Type B pancreatic cell (in vitro differentiated cells): Measurements from ENCODE around the gene FUS. TPM values are rescaled to one million over a fixed set of nuclear protein-coding genes. Genes with fewer than 3 reads are reported as not detected.
A peak's percentile ranks its signal among the peaks of the same experiment; 100 is the strongest.

Experiments
- DNase-seq: peaks from one replicate; pipeline ENCODE4 v3.0.0; 2021; ENCODE audit warnings: mixed read lengths; ENCODE audit not compliant: unreplicated experiment; ENCODE audit errors: extremely low spot score
- H3K27ac Mint-ChIP-seq: 2 replicates; pipeline ENCODE4 v1.8.0; 2021; ENCODE audit warnings: mild to moderate bottlenecking, mixed read lengths
- H3K27me3 Mint-ChIP-seq: 2 replicates; pipeline ENCODE4 v1.8.0; 2021; ENCODE audit warnings: mixed read lengths
- H3K36me3 Mint-ChIP-seq: 2 replicates; pipeline ENCODE4 v1.8.0; 2021; ENCODE audit warnings: mixed read lengths
- H3K4me1 Mint-ChIP-seq: one replicate; pipeline ENCODE4 v1.8.0; 2021; ENCODE audit warnings: mixed read lengths; ENCODE audit not compliant: unreplicated experiment
- H3K4me3 Mint-ChIP-seq: 2 replicates; pipeline ENCODE4 v1.8.0; 2021; ENCODE audit warnings: mild to moderate bottlenecking, mixed read lengths
- H3K9me3 Mint-ChIP-seq: 2 replicates; pipeline ENCODE4 v1.8.0; 2021; ENCODE audit warnings: mixed read lengths
- total RNA-seq: library from RNA; stranded (reverse); gene quantifications from 2 replicates; pipeline ENCODE4 v1.2.1, GENCODE V29; 2021; ENCODE audit warnings: low replicate concordance
- TF ChIP-seq, protein P1 (sequence below): fragments of 200-600 bp; sonication (generic); conservative IDR thresholded peaks from 2 replicates; pipeline ENCODE4 v1.5.0; 2021; ENCODE audit warnings: antibody characterized with exemption, mild to moderate bottlenecking

FUS gene
- total RNA-seq, 1 donor from 2014 or later, result 654 TPM

DNA sequence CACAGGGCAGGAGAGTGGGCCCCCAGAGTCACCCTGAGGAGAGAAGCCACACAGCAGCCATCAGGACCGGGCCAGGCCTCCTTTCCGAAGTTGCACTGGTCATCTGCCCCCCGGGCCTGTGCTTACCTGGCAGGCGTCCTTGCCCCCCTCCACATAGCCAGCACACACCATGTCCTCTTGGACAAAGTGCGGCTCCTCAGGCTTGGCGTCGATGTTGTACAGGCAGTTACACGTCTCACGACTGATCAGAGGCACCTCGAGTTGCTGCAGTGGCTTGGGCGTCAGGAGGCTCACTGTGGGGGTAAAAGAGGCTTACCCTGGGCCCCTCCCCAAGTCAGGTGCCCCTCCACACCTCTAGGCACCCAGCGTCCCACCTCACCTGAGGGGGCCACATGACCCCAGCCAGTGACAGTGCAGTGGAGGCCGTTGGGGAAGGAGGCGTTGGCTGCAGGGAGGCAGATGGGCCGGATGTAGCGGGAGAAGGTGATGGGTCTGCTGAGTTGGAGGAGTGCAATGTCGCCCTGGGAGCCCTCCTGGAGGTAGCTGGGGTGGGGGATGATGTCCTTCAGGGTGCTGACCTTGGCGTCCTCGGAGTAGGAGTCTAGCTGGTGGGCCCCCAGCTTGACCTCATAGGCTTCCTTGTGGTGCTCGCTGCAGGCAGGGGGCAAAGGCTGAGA is 47.5 kb upstream of the FUS start:
- Mint-ChIP-seq H3K27ac (peak overlapping the region; percentile 95), H3K9me3 (no peaks in the 10 kb centered on the region), H3K4me3 (peak overlapping the region; percentile 83), H3K27me3 (peaks cover 6% of the 10 kb centered on the region), H3K36me3 (peaks cover 4% of the 10 kb centered on the region), H3K4me1 (peaks cover 22% of the 10 kb centered on the region)
- TF ChIP-seq, protein P1, sequence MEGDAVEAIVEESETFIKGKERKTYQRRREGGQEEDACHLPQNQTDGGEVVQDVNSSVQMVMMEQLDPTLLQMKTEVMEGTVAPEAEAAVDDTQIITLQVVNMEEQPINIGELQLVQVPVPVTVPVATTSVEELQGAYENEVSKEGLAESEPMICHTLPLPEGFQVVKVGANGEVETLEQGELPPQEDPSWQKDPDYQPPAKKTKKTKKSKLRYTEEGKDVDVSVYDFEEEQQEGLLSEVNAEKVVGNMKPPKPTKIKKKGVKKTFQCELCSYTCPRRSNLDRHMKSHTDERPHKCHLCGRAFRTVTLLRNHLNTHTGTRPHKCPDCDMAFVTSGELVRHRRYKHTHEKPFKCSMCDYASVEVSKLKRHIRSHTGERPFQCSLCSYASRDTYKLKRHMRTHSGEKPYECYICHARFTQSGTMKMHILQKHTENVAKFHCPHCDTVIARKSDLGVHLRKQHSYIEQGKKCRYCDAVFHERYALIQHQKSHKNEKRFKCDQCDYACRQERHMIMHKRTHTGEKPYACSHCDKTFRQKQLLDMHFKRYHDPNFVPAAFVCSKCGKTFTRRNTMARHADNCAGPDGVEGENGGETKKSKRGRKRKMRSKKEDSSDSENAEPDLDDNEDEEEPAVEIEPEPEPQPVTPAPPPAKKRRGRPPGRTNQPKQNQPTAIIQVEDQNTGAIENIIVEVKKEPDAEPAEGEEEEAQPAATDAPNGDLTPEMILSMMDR, result no peak
- no peak for DNase-seq

DNA sequence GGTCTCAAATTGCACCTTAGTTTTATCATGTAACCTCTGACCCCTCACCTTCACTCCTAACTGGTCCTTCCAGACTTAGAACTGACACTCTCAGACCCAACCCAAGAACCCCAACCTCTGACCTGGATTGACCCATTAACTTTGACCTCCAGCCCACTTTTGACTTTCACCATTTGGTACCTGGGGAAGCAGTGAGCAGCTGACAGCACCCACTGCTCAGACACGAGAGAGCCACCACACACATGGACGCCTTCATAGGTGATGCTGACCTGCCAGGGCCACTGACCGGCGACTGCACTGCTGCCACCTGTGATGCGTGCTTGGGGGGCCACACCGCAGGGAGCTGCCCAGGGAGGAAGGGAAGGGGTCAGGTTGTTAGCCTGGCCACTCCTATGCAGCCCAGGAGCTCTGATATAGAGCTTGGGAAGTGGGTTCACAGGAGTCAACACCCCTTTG is 46.9 kb upstream of the FUS start:
- peaks cover 4% of the 10 kb centered on the region for H3K36me3 Mint-ChIP-seq
- TF ChIP-seq, protein P1, result no peak
- H3K4me1 Mint-ChIP-seq, result peaks cover 22% of the 10 kb centered on the region
- peak overlapping the region; percentile 95 for H3K27ac Mint-ChIP-seq
- peak overlapping the region; percentile 83 for H3K4me3 Mint-ChIP-seq
- H3K9me3 Mint-ChIP-seq, result no peaks in the 10 kb centered on the region
- peaks cover 6% of the 10 kb centered on the region for H3K27me3 Mint-ChIP-seq
- no peak for DNase-seq

DNA sequence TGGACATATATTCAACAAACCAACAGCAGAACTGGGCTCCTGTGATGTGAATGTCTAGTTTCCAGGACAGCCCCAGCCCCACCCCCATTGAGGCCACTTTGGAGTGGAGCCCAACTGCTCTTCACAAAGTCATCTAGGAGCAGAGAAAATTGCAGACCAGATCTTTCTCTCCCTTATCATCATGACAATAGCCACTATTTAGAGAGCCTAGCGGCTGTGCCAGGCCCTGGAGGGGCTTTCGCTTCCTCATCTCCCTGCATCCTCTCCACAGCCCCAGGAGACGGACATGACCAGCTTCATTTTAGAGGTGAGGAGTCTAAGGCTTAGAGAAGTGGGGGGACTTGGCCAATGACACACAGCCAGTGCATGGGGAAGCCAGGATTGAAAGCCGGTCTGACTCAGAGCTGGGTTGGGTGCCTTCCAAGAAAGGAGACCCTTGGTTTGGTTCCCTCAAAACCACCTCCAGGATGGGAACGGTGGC is 45.8 kb upstream of the FUS start:
- H3K36me3 Mint-ChIP-seq, result peaks cover 4% of the 10 kb centered on the region
- peak overlapping the region; percentile 83 for H3K4me3 Mint-ChIP-seq
- peaks cover 6% of the 10 kb centered on the region for H3K27me3 Mint-ChIP-seq
- TF ChIP-seq, protein P1, result no peak
- peak overlapping the region; percentile 95 for H3K27ac Mint-ChIP-seq
- H3K9me3 Mint-ChIP-seq, result no peaks in the 10 kb centered on the region
- DNase-seq, result no peak
- H3K4me1 Mint-ChIP-seq, result peaks cover 22% of the 10 kb centered on the region

DNA sequence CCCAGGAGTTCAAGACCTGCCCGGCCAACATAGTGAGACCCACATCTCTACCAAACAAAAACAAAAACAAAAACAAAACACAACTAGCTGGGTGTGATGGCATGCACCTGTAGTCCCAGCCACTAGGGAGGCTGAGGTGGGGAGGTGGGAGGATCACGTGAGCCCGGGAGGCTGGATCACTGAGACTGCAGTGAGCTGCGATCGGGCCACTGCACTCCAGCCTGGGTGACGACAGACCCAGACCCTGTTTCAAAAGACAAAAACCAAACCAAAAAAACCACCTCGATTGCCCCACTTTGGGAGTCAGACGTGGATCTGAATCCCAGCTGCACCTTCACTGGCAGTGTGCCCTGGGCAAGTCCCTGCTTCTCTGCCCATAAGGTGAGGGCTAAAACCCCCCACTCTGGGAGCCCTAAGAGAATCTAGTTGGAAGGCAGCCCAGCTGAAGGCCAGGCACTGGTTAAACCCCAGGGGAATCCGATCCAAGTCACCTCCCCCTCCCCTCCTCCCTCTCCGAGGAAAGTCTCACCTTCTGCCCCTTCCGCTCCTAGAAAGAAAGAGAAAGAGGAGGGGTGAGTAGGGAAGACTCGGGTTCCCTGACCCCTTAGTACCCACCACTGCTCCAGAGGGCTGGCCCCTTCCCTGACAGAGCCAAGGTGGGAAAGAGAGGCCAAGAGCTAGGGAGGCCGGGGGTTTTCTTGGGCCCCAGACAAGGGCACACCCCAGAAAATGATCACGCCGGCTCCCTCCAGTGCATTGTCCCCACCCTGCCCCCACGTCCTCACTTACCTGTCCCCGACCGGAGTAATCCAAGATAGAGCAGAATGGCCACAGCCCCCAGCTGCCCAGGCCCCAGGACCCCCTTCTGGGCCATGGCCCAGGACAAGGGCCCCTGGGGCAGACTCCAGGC is 45.1 kb upstream of the FUS start:
- H3K9me3 Mint-ChIP-seq, result no peaks in the 10 kb centered on the region
- H3K27ac Mint-ChIP-seq, result peak overlapping the region; percentile 95
- peaks cover 4% of the 10 kb centered on the region for H3K36me3 Mint-ChIP-seq
- peaks cover 6% of the 10 kb centered on the region for H3K27me3 Mint-ChIP-seq
- H3K4me1 Mint-ChIP-seq, result peaks cover 22% of the 10 kb centered on the region
- no peak for DNase-seq
- TF ChIP-seq, protein P1, result peak; percentile 28
- H3K4me3 Mint-ChIP-seq, result peak overlapping the region; percentile 83

DNA sequence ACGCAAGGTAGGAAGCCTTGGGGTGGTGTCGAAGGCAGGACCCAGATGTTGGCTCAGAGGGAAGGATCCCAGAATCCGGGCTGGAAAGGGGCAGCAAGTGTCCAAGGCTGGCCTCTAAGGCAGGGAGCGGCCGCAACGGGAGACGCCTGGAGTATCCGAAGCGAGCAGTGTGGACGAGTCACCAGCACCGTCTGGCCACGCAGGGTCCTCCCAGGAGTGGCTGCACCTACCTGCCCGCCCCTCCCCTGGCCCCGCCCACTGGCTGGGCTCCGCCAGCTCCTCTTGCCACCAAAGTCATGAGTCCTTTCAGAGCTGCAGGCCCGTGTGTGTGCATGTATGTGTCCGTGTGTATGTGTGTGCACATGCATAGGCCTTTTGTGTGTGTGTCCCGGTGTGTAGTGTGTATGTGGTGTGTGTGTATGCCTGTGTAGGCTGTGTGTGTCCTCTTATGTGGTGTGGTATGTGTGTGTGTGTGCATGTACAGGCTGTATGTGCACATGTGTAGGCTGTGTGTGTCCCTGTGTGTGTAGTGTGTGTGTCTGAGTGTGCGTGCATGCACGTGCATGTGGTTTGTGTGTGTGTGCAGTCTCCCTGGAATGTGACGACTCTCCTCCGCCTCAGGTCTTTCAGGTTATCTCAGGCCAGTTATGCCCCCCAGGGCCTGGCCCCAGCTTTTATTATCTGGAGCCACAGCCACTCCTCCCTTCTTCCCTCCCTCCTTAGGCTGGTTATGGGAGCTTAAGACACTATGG is 44.2 kb upstream of the FUS start, which contains the start of gene PRSS8:
TSS of gene PRSS8 (minus strand) at position 193 of the 752 bp plus-strand sequence. CDS start 229 bp downstream, outside the sequence.
- no peak for DNase-seq
- H3K9me3 Mint-ChIP-seq, result no peaks in the 10 kb centered on the region
- H3K4me3 Mint-ChIP-seq, result peak within 1 kb of the TSS; percentile 83
- TF ChIP-seq, protein P1, result no peak
- peak within 1 kb of the TSS; percentile 95 for H3K27ac Mint-ChIP-seq
- H3K27me3 Mint-ChIP-seq, result peaks cover 6% of the 10 kb centered on the region
- H3K36me3 Mint-ChIP-seq, result peaks cover 4% of the 10 kb centered on the region
- H3K4me1 Mint-ChIP-seq, result peaks cover 20% of the 10 kb centered on the region
